Endodermal cell (in vitro differentiated cells): Measurements from ENCODE around the gene RIN3. TPM values are rescaled to one million over a fixed set of nuclear protein-coding genes. Genes with fewer than 3 reads are reported as not detected.

Source experiments
- DNase-seq: peaks from one replicate; pipeline ENCODE4 v3.0.0-alpha.2; 2017
- H3K27ac ChIP-seq: 2 replicates; pipeline ENCODE4 v1.5.1; 2013; ENCODE audit warnings: mild to moderate bottlenecking, low read depth, low read length, moderate library complexity
- H3K27me3 ChIP-seq: 2 replicates; pipeline ENCODE4 v1.6.1; 2013; ENCODE audit warnings: mild to moderate bottlenecking, low read length, moderate library complexity; ENCODE audit not compliant: insufficient read depth, control insufficient read depth, poor library complexity, severe bottlenecking
- H3K36me3 ChIP-seq: 2 replicates; pipeline ENCODE4 v1.7.0; 2013; ENCODE audit warnings: mild to moderate bottlenecking, low read length, moderate library complexity; ENCODE audit not compliant: control insufficient read depth, insufficient read depth
- H3K4me1 ChIP-seq: one replicate; pipeline ENCODE4 v1.7.0; 2013; ENCODE audit warnings: low read length; ENCODE audit not compliant: control insufficient read depth, insufficient read depth
- H3K4me3 ChIP-seq: 2 replicates; pipeline ENCODE4 v1.5.1; 2013; ENCODE audit warnings: mild to moderate bottlenecking, low read length, moderate library complexity
- H3K9ac ChIP-seq: 2 replicates; pipeline ENCODE4 v1.6.1; 2013; ENCODE audit warnings: mild to moderate bottlenecking, low read length, moderate library complexity; ENCODE audit not compliant: poor library complexity, severe bottlenecking; ENCODE audit errors: extremely low read depth
- H3K9me3 ChIP-seq: 2 replicates; pipeline ENCODE4 v1.6.1; 2013; ENCODE audit warnings: mild to moderate bottlenecking, low read length, moderate library complexity; ENCODE audit not compliant: control insufficient read depth
- H3K27ac Mint-ChIP-seq: 2 replicates; pipeline ENCODE4 v1.8.0; 2020; ENCODE audit warnings: mixed read lengths
- H3K27me3 Mint-ChIP-seq: 2 replicates; pipeline ENCODE4 v1.8.0; 2021; ENCODE audit warnings: mild to moderate bottlenecking, mixed read lengths; ENCODE audit not compliant: insufficient read depth
- H3K36me3 Mint-ChIP-seq: 2 replicates; pipeline ENCODE4 v1.8.0; 2020; ENCODE audit warnings: low read depth, mixed read lengths
- H3K4me1 Mint-ChIP-seq: 2 replicates; pipeline ENCODE4 v1.8.0; 2020; ENCODE audit warnings: mixed read lengths
- H3K4me3 Mint-ChIP-seq: 2 replicates; pipeline ENCODE4 v1.8.0; 2020; ENCODE audit warnings: mild to moderate bottlenecking, moderate library complexity, mixed read lengths
- H3K9me3 Mint-ChIP-seq: 2 replicates; pipeline ENCODE4 v1.8.0; 2020; ENCODE audit warnings: mild to moderate bottlenecking, mixed read lengths
- WGBS, 2 experiments: methylation state at CpG; one replicate each; pipeline versions ENCODE4 v1.1.5 to v1.1.7; 2013; ENCODE audit warnings: missing lambda C conversion rate in 2 of 2, mixed read lengths in 1 of 2; ENCODE audit not compliant: insufficient coverage in 1 of 2, insufficient read length in 1 of 2; 5-methylcytosine and 5-hydroxymethylcytosine counted together
- total RNA-seq, 2 donors: library from RNA; stranded (reverse); fragmentation: NEBNext Ultra II Directional in 1 of 2; extraction: Animal tissue kit (Norgen Biotek cat#: 25700) in 1 of 2; gene quantifications; 2 replicates in 1 of 2; 3 replicates in 1 of 2; pipeline ENCODE4 v1.2.1, GENCODE V29; 2021
- TF ChIP-seq, protein P1 (sequence below): fragments of 200-600 bp; sonication (generic); conservative IDR thresholded peaks from 2 replicates; pipeline ENCODE4 v1.5.0; 2021; ENCODE audit warnings: antibody characterized with exemption, mild to moderate bottlenecking

RIN3 gene
- total RNA-seq, 2 donors from 2014 or later, result 5.2 to 6.0 TPM

DNA sequence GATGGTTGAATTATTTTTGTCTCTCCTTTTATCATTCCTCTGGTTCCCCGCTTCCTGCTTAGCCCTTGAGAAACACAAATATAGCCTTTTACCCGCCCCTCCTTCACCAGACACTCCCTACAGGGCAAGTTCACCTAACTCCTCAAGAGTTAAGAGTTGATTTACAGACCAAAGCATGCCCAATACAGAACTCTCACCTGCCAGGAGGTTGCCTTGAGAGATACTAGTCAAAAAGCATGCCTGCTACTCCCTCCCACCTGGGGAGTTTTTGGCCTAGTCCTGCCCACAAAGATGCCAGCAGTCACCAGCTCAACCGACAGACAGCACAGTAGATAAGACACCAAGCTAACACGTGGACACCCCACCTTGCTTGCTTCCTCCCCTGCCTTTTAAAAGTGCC is 223.6 kb downstream of the RIN3 start:
- TF ChIP-seq, protein P1, sequence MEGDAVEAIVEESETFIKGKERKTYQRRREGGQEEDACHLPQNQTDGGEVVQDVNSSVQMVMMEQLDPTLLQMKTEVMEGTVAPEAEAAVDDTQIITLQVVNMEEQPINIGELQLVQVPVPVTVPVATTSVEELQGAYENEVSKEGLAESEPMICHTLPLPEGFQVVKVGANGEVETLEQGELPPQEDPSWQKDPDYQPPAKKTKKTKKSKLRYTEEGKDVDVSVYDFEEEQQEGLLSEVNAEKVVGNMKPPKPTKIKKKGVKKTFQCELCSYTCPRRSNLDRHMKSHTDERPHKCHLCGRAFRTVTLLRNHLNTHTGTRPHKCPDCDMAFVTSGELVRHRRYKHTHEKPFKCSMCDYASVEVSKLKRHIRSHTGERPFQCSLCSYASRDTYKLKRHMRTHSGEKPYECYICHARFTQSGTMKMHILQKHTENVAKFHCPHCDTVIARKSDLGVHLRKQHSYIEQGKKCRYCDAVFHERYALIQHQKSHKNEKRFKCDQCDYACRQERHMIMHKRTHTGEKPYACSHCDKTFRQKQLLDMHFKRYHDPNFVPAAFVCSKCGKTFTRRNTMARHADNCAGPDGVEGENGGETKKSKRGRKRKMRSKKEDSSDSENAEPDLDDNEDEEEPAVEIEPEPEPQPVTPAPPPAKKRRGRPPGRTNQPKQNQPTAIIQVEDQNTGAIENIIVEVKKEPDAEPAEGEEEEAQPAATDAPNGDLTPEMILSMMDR, result no peak
- Histone ChIP-seq H3K36me3 (peaks cover 6% of the 10 kb centered on the region), H3K9ac (no peak overlapping the region), H3K9me3 (peaks cover under 1% of the 10 kb centered on the region), H3K27ac (no peak overlapping the region), H3K27me3 (no peaks in the 10 kb centered on the region), H3K4me1 (no peaks in the 10 kb centered on the region), H3K4me3 (no peak overlapping the region)
- Mint-ChIP-seq H3K4me1 (peaks cover 10% of the 10 kb centered on the region), H3K27ac (no peak overlapping the region), H3K9me3 (no peaks in the 10 kb centered on the region), H3K36me3 (peaks cover 15% of the 10 kb centered on the region), H3K27me3 (no peaks in the 10 kb centered on the region), H3K4me3 (no peak overlapping the region)
- 88 to 94% methylated on average over 2 to 4 of the region's 4 CpGs for WGBS, 2 experiments
- no peak for DNase-seq

DNA sequence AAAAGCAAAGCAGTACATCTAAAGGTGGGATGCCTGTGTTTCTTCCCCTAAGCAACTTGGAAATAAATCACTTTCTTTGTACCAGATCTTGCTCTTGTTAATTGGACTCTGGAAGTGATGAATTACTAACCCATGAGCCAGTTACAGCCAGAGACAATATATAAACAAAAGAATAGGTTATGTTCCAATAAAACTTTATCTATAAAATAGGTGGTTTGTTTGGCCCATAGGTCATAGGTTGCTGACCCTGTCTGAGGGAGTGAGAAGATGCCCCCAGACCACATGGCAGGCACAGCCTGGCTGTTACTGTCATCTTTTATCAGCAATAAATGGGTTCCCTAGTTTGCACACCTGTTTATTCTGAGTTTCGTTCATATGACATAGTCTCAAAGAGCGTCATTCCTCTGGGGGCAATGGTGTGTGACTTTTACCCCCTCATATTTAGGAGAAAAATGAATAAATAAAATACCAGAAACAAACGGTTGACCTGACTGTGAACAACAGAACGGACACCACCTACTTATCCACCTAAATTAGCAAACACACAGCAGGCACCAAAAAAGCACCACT is 224.1 kb downstream of the RIN3 start:
- TF ChIP-seq, protein P1, result no peak
- no peak overlapping the region for H3K4me3 Mint-ChIP-seq
- Histone ChIP-seq H3K9me3 (no peaks in the 10 kb centered on the region), H3K9ac (no peak overlapping the region), H3K4me3 (no peak overlapping the region), H3K27me3 (no peaks in the 10 kb centered on the region), H3K36me3 (peaks cover under 1% of the 10 kb centered on the region), H3K27ac (no peak overlapping the region), H3K4me1 (no peaks in the 10 kb centered on the region)
- H3K9me3 Mint-ChIP-seq, result no peaks in the 10 kb centered on the region
- no peak for DNase-seq
- peaks cover 10% of the 10 kb centered on the region for H3K4me1 Mint-ChIP-seq
- H3K27me3 Mint-ChIP-seq, result no peaks in the 10 kb centered on the region
- WGBS, 2 experiments, result 74 to 92% methylated on average over 2 to 4 of the region's 4 CpGs
- H3K27ac Mint-ChIP-seq, result no peak overlapping the region
- peaks cover 10% of the 10 kb centered on the region for H3K36me3 Mint-ChIP-seq

Other genes with a start within 250 kb of the RIN3 start
- gene SLC24A4, start 190.6 kb upstream of the RIN3 start, total RNA-seq, result under 1 TPM; 0.09 to 0.29 TPM
- 10 to 100 TPM; 61.4 to 87.2 TPM for gene LGMN, start 234.8 kb downstream of the RIN3 start, total RNA-seq